NT2/D1 (cell line): ENCODE data around the gene MIGA2.
"Not testable (repeated sequence)": the region's sequence is repeated elsewhere in the genome, so short reads cannot be mapped to it uniquely, and the experiment has no call there.

ENCODE experiments used
- DNase-seq: peaks from one replicate; pipeline ENCODE4 v3.0.0-alpha.2; 2011; ENCODE audit warnings: low read depth, low spot score
- H3K27me3 ChIP-seq: 2 replicates; pipeline ENCODE4 v1.6.0; 2011; ENCODE audit warnings: mild to moderate bottlenecking; ENCODE audit not compliant: insufficient read length, insufficient read depth
- H3K36me3 ChIP-seq: 2 replicates; pipeline ENCODE4 v1.6.1; 2011; ENCODE audit warnings: mild to moderate bottlenecking, low read length, mixed read lengths; ENCODE audit not compliant: insufficient read depth, insufficient read length
- H3K4me1 ChIP-seq: 2 replicates; pipeline ENCODE4 v1.5.1; 2011; ENCODE audit not compliant: insufficient read depth, insufficient read length
- H3K4me3 ChIP-seq: 2 replicates; pipeline ENCODE4 v1.5.1; 2011; ENCODE audit warnings: low read depth; ENCODE audit not compliant: insufficient read length
- H3K9ac ChIP-seq: 2 replicates; pipeline ENCODE4 v1.6.0; 2011; ENCODE audit warnings: low read depth; ENCODE audit not compliant: insufficient read length
- H3K9me3 ChIP-seq: 2 replicates; pipeline ENCODE4 v1.5.1; 2011; ENCODE audit warnings: mild to moderate bottlenecking, low read length; ENCODE audit not compliant: insufficient read depth
- SUZ12 ChIP-seq: IDR thresholded peaks from 2 replicates; pipeline ENCODE4 v1.6.1; 2011; ENCODE audit not compliant: insufficient read length, insufficient read depth; ENCODE audit errors: extremely low read depth
- YY1 ChIP-seq: IDR thresholded peaks from 2 replicates; pipeline ENCODE4 v1.6.1; 2011; ENCODE audit not compliant: insufficient read length, insufficient read depth
- ZNF274 ChIP-seq: IDR thresholded peaks from 2 replicates; pipeline ENCODE4 v1.6.1; 2011; ENCODE audit warnings: mild to moderate bottlenecking, low read depth, low read length

The MIGA2 gene

GRCh38 chr9:129001504-129002325 is 34.7 kb upstream of the MIGA2 start:
- Histone ChIP-seq H3K4me3 (no peak overlapping the region), H3K27me3 (no peaks in the 10 kb centered on the region), H3K36me3 (peaks cover 86% of the 10 kb centered on the region), H3K9ac (no peak overlapping the region), H3K4me1 (peaks cover 11% of the 10 kb centered on the region), H3K9me3 (no peaks in the 10 kb centered on the region)
- TF ChIP-seq ZNF274 (no peak), YY1 (no peak), SUZ12 (no peak)
- DNase-seq, result no peak

- H3K9ac ChIP-seq, result no peak overlapping the region
- no peaks in the 10 kb centered on the region for H3K27me3 ChIP-seq
- H3K4me3 ChIP-seq, result no peak overlapping the region
- TF ChIP-seq SUZ12 (no peak), ZNF274 (no peak), YY1 (no peak)
- peaks cover 15% of the 10 kb centered on the region for H3K4me1 ChIP-seq
- no peaks in the 10 kb centered on the region for H3K9me3 ChIP-seq
- DNase-seq, result no peak
- H3K36me3 ChIP-seq, result peaks cover 89% of the 10 kb centered on the region
Observed at GRCh38 chr9:129002992-129003391, 33.4 kb upstream of the MIGA2 start.

GRCh38 chr9:129004173-129004572 is 32.3 kb upstream of the MIGA2 start:
- H3K36me3 ChIP-seq, result peaks cover 89% of the 10 kb centered on the region
- H3K9ac ChIP-seq, DNase-seq, H3K27me3 ChIP-seq, H3K4me3 ChIP-seq, H3K9me3 ChIP-seq: not testable (repeated sequence)
- H3K4me1 ChIP-seq, result peaks cover 22% of the 10 kb centered on the region

DNA sequence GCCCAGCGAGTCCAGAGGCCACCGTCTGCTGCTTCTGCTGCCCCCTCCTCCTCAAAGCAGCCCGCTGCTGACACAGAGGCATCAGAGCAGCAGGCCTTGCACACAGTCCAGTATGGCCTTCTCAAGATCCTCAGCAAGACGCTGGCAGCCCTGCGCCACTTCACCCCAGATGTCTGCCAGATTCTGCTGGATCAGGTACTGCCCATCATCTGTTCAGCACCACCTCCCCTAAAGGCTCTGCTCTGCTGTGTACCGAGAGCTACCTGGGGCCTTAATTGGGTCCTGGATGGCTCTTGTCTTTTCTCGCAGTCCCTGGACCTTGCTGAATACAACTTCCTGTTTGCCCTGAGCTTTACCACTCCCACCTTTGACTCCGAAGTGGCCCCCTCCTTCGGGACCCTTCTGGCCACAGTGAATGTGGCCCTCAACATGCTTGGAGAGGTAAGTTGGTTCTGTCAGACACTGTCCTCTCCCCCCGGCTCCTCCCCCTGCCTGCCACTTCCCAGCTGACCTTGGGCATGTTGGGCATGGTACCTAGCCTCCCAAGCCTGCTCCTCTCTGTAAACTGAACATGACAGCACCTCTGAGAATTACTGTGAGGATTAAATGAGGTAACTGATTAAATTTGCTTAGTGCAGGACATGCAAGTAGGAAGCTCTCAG is 31.0 kb upstream of the MIGA2 start:
- no peak for DNase-seq
- no peak overlapping the region for H3K4me3 ChIP-seq
- no peak overlapping the region for H3K9ac ChIP-seq
- H3K9me3 ChIP-seq, result no peaks in the 10 kb centered on the region
- TF ChIP-seq ZNF274 (no peak), YY1 (no peak), SUZ12 (no peak)
- no peaks in the 10 kb centered on the region for H3K27me3 ChIP-seq
- peaks cover 87% of the 10 kb centered on the region for H3K36me3 ChIP-seq
- peaks cover 24% of the 10 kb centered on the region for H3K4me1 ChIP-seq

DNA sequence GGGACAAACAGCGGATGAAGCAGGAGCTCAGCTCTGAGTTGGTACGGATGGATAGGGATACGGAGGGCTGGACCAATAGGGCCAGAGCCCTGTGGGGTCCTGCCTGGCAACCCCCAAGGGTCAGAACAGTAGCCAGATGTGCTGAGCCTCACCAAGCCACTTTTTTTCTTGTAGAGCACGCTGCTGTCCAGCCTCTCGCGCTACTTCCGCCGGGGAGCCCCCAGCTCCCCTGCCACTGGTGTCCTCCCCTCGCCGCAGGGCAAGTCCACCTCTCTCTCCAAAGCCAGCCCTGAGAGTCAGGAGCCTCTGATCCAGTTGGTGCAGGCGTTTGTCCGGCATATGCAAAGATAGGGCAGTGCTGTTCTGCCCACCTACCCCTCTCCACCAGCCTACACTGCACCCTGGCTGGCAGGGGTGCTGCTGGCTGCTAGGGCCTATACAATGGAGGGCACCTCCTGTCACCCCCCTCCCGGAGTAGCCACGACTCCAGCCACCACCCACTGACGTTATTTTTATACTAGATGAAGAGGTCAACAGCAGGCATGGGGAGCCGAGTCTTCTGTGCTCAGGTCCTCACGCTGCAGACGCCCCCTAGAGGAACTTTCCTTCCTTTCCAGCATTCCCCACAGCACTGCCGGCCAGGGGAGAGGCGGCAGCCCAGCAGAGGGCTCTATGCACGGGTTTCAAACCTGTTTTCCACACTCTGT is 29.9 kb upstream of the MIGA2 start:
- Histone ChIP-seq H3K9ac (no peak overlapping the region), H3K36me3 (peaks cover 88% of the 10 kb centered on the region), H3K9me3 (no peaks in the 10 kb centered on the region), H3K4me1 (peaks cover 30% of the 10 kb centered on the region), H3K4me3 (no peak overlapping the region), H3K27me3 (no peaks in the 10 kb centered on the region)
- TF ChIP-seq SUZ12, result no peak
- TF ChIP-seq YY1, result no peak
- no peak for TF ChIP-seq ZNF274
- peak; percentile 72 for DNase-seq

- Histone ChIP-seq H3K9ac (peak overlapping the region; percentile 44), H3K4me1 (peaks cover 32% of the 10 kb centered on the region), H3K36me3 (peaks cover 86% of the 10 kb centered on the region), H3K9me3 (no peaks in the 10 kb centered on the region), H3K27me3 (no peaks in the 10 kb centered on the region), H3K4me3 (no peak overlapping the region)
- TF ChIP-seq SUZ12, result no peak
- TF ChIP-seq YY1, result no peak
- no peak for TF ChIP-seq ZNF274
- DNase-seq, result no peak
Observed at GRCh38 chr9:129007035-129007765, 29.2 kb upstream of the MIGA2 start.

DNA sequence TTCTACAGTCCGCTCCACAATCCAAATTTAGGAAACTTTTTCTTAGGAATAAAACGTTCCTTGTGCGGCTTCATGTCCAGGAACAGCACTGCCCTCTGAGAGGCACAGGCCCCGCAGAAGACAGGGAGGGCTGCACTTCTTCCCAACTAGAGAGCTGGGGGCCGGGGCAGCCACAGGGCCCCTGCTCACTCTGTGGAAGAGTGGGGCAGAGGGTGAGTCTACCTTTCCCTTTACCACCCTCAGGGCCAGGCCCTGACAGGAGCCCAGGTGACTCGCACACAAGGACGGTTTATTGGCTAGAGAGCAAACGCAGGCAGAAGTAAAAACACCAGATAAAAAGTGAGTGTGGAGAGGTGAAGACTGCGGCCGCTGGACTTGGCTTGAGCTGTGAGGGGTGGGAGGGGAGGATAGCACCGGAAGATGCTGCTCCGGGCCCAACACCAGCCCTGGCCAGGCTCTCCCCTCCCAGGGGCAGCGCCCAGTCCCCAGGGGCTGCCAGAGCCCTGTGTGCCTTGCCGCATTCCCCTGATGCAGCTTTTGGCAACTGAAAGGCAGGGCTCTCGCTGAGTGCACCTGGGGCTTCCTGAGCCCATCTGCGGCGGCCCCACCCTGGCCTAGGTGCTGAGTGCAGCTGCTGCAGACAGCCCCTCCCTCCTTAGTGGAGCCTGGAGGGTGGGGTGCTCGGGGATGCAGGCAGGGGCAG is 28.5 kb upstream of the MIGA2 start:
- no peaks in the 10 kb centered on the region for H3K27me3 ChIP-seq
- H3K9ac ChIP-seq, result peak overlapping the region; percentile 50
- TF ChIP-seq SUZ12, result no peak
- TF ChIP-seq YY1, result no peak
- TF ChIP-seq ZNF274, result no peak
- no peak overlapping the region for H3K4me3 ChIP-seq
- H3K9me3 ChIP-seq, result no peaks in the 10 kb centered on the region
- DNase-seq, result no peak
- H3K4me1 ChIP-seq, result peaks cover 36% of the 10 kb centered on the region
- peaks cover 86% of the 10 kb centered on the region for H3K36me3 ChIP-seq
